Body of pancreas (tissue), 4 donors: ENCODE measurements around the gene CACNA1G.

ENCODE experiments used
- CTCF ChIP-seq, 7 experiments: fragments of 450-650 bp in 4 of 7; fragments of 200-600 bp in 3 of 7; sonication (generic) in 3 of 7; IDR thresholded peaks; one replicate each; pipeline ENCODE4 v1.5.1; 2016 to 2019; ENCODE audit warnings: antibody characterized with exemption in 7 of 7
- POLR2A ChIP-seq, 3 donors: fragments of 450-650 bp; IDR thresholded peaks; one replicate each; pipeline ENCODE4 v1.6.1; 2016; ENCODE audit warnings: antibody characterized with exemption in 3 of 3, mild to moderate bottlenecking in 2 of 3

- no peak for TF ChIP-seq CTCF (IDR thresholded peaks at IDR 0.05)
- no peak for TF ChIP-seq POLR2A (IDR thresholded peaks at IDR 0.05)
Observed at GRCh38 chr17:50585891-50586290, 25.4 kb downstream of the CACNA1G start.
